ENCODE data around the gene ZSCAN22. TPM values are rescaled to one million over a fixed set of nuclear protein-coding genes. Genes with fewer than 3 reads are reported as not detected.

ZSCAN22 gene
- 2.7 and 3.5 TPM in 2 replicates for total RNA-seq

DNA sequence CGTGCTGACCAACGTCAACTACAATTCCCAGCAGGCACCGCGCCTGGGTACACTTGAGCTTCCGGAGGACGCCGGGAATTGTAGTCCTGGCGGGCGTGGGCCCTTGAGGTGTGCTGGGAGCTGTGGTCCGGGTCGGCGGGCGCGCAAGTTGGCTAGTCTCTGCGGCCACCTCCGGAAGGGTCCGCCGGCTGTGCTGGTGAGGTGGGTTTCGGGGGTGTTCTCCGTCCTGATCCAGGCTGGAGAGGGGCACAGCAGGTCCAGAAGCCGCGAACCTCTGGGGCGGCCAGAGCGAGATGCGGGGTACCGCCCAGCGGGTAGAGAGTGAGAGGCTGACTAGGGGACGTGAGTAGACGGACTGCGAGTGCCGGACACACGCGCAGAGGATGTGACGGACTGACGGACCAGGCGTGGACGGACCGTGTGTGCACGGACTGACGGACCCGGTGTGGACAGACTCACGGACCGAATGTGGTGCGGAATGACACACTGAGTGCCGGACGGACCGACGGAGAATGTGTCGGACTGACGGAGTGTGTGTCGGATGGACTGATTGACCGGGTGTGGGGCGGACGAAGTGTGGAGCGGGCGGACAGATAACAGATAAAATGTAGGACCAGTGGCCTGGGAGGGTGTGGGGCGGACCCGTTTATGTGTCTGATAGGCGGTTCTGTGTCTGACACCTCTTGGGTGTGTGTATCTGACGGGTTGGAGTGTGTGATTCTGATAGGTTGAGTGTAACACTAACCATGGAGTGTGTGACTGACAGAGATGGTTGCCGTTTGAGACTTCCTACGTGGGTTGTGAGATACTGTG, at the start of gene ZSCAN22:
Gene ZSCAN22 (plus strand): TSS at position 81 of the 813 bp plus-strand sequence. CDS start 7,809 bp downstream, outside the sequence.

DNA sequence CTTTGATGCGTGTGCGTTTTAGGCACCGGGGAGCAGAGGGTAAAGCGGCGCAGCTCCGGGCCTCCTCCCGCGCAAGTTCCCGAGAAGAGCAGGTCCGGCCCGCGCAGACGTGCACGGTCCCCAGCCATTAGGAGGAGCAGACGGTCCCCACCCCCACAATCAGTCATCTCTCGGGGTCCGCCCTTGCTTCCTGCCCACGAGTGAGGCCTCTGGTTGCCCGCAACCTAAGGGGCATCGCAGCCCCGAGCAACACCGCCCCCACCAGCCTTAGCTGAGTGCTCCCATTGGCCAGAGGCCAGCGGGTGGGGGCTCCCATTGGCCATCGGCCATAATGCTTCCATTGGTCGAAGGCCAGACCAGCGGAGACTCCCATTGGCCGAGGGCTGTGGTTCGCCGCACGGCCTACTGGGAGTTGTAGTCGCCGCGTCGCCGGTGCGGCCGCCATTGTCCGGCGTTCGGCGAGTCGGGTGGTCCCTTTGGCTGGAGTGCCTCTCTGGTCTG, 48.2 kb upstream of the ZSCAN22 start, which contains the start of gene ZNF8:
Gene ZNF8 (plus strand): TSS at position 415 of the 501 bp plus-strand sequence. CDS start 127 bp downstream, outside the sequence.

DNA sequence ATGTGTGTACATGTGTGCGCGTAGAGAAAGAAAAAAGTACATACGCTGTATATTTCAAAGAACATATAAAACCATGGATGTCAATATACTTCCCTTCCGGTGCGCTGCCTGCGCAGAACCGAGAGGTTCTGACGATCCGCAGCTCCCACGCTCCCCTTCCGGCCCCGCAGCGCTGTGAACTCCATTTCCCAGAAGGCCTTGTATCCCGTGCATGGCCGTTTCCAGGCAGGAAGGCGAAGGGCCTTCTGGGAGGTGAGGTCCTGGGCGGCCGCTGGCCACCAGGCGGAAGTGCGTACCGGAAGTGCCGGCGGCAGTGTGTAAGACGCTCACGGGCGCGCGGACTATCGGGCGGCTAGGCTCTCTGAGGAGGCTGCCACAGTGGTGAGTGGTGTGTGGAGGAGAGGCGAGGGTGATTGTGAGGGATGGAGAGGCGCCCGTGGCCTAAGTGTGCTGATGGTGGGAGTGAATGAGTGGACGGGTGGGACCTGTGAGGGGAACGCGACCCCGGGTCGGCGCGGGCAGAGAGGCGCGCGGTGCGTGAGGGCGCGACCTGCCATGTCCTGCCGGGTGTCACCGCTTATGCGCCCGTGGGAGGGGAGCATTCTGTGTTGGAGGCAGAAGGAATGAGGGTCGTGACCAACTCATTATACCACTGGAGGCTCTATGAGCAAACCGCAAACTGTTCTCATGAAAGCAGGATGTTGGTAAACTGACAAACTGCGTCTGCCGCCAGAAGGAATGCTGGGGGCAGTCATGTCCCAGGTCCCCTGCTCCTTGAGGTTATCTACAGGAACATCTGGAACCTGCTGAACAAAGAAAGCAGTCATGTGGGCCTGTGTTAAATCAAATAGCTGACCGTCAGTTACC, 21.5 kb upstream of the ZSCAN22 start, which contains the start of gene ERVK3-1:
Gene ERVK3-1 (plus strand): TSS at position 313 of the 867 bp plus-strand sequence. CDS start 6,792 bp downstream, outside the sequence.

DNA sequence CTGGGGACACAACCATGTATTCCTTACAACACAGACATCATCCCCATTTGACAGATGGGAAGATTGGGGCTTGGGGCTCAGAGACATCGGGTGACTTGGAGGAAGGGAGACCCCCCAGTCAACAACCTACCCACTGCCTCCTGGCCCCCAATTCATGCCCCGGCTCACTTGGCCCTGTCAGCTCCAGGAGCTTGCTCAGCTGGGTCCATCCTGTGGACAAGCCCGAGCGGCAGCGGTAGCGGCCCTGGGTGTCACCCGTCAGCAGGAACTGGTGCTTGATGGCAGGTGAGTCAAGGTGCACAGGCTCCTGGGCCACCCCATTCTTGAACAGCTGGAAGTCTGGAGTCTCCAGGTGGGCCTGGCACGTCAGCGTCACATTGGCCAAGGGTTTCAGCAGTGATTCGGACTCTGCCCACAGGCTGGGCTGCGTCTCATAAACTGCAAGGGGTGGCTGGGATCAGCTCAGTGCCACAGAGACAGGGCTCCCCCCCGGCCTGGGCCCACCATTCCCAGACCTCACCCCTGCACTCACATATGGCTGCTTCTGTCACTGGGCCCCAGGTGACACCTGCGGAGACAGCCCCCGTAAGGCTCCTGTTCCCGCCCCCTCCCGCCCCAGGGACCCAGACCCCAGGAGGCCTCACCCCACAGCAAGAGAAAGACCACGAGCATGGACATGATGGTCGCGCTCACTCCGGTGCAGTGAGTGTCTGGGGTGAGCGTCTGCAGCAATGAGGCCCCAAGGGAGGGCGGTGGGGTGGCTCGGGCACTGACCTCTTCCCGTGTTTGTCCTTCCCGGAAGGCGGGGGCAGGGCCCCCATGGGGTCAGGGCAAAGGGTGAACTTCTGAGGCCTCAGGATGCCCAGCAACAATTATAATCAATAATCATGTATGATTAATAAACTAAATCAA, 26.2 kb downstream of the ZSCAN22 start, which contains the start of gene A1BG:
Gene A1BG (minus strand): TSS at position 733 of the 912 bp plus-strand sequence. CDS start 55 bp downstream, at position 678.

DNA sequence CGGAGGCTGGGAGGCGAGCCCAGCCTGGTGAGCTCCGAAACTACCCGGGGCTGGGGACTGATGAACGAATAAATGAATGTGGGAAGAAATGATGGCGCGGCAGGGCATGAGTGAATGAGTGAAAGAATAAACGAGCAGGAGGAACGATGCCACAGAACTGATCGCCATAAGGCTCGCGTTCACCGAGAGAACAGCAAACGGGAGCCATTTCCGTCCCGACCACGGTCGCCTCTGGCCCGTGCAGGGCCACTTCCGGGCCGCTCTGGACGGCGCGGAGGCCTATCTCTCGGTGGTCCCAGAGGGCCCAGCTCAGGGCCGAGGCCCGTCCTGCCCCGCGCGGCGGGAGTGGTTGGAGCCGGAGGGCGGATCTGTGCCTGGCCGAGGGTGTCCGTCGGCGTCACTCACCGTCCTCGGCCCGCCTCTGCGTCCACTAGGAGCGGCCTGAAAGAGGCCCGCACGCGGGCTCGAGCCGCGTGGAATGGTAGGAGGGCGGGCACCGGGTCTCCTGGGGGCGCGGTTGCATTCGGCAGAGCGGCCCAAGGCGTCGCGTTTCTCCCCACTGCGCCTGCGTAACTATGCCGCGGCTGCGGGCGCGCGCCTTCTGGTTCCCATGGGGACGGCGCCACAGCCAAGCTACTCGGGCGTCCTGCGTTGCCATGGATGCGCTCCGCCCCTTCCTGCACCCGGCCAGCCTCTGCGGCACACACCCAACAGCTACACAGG, 35.6 kb downstream of the ZSCAN22 start, which contains the start of gene ZNF497:
Gene ZNF497 (minus strand): TSS at position 480 of the 723 bp plus-strand sequence. CDS start 5,116 bp downstream, outside the sequence.

DNA sequence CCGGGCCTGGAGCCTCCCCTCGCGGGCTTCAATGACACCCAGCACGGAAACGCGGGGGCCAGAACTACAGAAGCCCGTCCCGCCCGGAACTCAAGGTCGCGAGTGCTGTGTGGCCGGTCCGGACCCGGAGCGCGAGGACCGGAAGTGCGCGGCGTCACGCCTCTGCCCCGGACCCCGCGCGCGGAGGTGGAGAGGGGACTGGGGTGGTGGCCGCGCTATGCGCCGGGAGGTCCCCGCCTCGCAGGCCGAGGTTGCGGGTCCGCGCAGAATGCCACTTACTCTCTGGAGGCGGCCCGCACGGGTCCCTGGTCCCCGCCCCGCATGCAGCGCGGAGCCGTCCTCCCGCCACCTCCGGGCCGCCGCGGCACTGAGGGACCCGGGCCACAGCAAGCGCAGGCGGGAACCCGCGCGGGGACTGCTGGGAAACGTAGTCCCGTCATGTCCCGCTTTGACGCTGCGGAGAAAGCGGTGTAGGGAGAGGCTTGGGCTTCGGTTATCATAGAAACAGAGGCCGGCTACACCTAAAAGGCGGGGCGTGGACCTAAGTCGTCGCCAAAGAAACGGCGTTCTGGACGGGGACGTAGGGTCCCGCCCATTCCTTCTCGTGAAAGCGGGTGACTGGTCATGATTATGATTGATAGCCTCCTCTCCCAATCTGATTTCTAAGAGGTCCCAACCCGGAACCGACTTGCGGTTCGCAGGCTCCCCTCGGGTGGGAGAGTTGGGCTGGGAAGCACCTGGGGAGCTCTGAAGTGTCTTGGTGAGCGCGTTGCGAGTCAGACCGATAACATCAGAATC, 54.1 kb downstream of the ZSCAN22 start, which contains the start of gene ZNF837:
Gene ZNF837 (minus strand): TSS at position 369 of the 798 bp plus-strand sequence. CDS start 11,698 bp downstream, outside the sequence.

DNA sequence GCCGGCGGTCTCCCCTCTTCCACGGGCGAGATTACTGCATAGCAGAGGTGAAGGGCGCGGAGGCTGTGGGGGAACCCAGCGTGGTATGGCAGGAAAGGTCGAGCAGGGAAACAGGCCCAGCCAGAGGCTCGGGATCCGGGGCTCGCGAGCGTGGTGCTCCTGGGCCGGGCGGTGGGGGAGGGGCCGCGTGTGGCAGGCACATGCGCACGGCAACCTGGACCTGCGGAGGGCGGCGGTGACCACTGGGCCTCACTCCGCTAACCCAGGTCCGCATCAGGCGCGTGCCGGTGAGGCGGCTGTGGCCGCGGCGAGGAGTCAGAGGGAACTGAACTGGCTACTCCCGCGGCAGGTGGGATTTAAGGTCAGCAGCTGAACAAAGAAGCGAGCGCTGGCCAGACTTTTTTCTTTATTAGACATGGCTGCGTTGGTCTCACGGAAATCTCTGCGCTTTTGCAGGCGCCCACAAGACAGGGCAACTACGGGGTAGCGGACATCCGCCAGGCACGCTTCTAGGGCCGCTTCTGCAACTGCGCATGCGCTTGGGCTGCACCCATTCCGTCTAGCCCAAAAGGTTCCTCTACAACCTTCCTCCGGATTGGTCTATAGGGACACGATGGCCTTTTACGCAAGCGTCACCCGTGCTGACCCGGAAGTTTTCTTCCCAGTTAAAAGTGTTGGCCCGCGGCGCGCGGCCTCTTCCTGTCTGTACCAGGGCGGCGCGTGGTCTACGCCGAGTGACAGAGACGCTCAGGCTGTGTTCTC, 60.0 kb downstream of the ZSCAN22 start, which contains the start of gene RPS5:
Gene RPS5 (plus strand): TSS at position 694 of the 762 bp plus-strand sequence. CDS start 869 bp downstream, outside the sequence.

Other genes with a start within 250 kb of the ZSCAN22 start
- gene ZSCAN18, start 228.8 kb upstream of the ZSCAN22 start, total RNA-seq, result 40.7 and 51.3 TPM in 2 replicates
- 13.4 and 17.0 TPM in 2 replicates for gene ZNF329, start 176.2 kb upstream of the ZSCAN22 start, total RNA-seq
- gene ZNF274, start 143.9 kb upstream of the ZSCAN22 start, total RNA-seq, result 11.0 and 23.3 TPM in 2 replicates
- gene ZNF544, start 98.1 kb upstream of the ZSCAN22 start, total RNA-seq, result 40.0 and 45.7 TPM in 2 replicates
- 4.2 and 6.8 TPM in 2 replicates for gene ZNF8, start 48.0 kb upstream of the ZSCAN22 start, total RNA-seq
- gene ERVK3-1, start 21.6 kb upstream of the ZSCAN22 start, total RNA-seq, result 26.5 and 35.3 TPM in 2 replicates
- 9.7 and 24.9 TPM in 2 replicates for gene A1BG, start 26.5 kb downstream of the ZSCAN22 start, total RNA-seq
- gene ZNF497, start 35.8 kb downstream of the ZSCAN22 start, total RNA-seq, result 0.89 and 0.92 TPM in 2 replicates
- gene ZNF837, start 54.0 kb downstream of the ZSCAN22 start, total RNA-seq, result 1.5 and 1.9 TPM in 2 replicates
- gene RPS5, start 60.3 kb downstream of the ZSCAN22 start, total RNA-seq, result 858 and 2,100 TPM in 2 replicates
- not detected in 2 replicates for gene RNF225, start 68.7 kb downstream of the ZSCAN22 start, total RNA-seq
- gene ZNF584, start 81.7 kb downstream of the ZSCAN22 start, total RNA-seq, result 16.6 and 18.9 TPM in 2 replicates
- gene ZNF132, start 113.2 kb downstream of the ZSCAN22 start, total RNA-seq, result 8.0 and 11.6 TPM in 2 replicates
- gene ZNF324B, start 124.6 kb downstream of the ZSCAN22 start, total RNA-seq, result 10.3 and 10.4 TPM in 2 replicates
- gene ZNF324, start 140.1 kb downstream of the ZSCAN22 start, total RNA-seq, result 13.7 and 14.8 TPM in 2 replicates
- 6.5 and 9.5 TPM in 2 replicates for gene ZNF446, start 149.4 kb downstream of the ZSCAN22 start, total RNA-seq
- gene SLC27A5, start 185.0 kb downstream of the ZSCAN22 start, total RNA-seq, result 2.1 and 2.6 TPM in 2 replicates
- gene ZBTB45, start 192.8 kb downstream of the ZSCAN22 start, total RNA-seq, result 4.8 and 8.5 TPM in 2 replicates
- 190 and 313 TPM in 2 replicates for gene TRIM28, start 217.1 kb downstream of the ZSCAN22 start, total RNA-seq
- gene CHMP2A, start 228.1 kb downstream of the ZSCAN22 start, total RNA-seq, result 68.1 and 103 TPM in 2 replicates
- 52.2 and 63.2 TPM in 2 replicates for gene UBE2M, start 231.6 kb downstream of the ZSCAN22 start, total RNA-seq
- gene MZF1, start 246.3 kb downstream of the ZSCAN22 start, total RNA-seq, result 19.0 and 22.0 TPM in 2 replicates